NCI-H446 treated with DMSO at 0.1 percent for 48 hours (cell line): Measurements from ENCODE around the gene C4orf54.

ENCODE experiments used
- DNase-seq: peaks from one replicate; lab custom pipeline; 2025; lab: John Stamatoyannopoulos, UW

Gene C4orf54

GRCh38 chr4:99651811-99652485 is 5.7 kb downstream of the C4orf54 start:
- no peak for DNase-seq

- no peak for DNase-seq
Observed at GRCh38 chr4:99651016-99651769, 6.4 kb downstream of the C4orf54 start.

GRCh38 chr4:99649778-99650177 is 7.8 kb downstream of the C4orf54 start:
- DNase-seq, result no peak

- no peak for DNase-seq
Observed at GRCh38 chr4:99649208-99649607, 8.4 kb downstream of the C4orf54 start.

GRCh38 chr4:99648321-99648720 is 9.3 kb downstream of the C4orf54 start:
- no peak for DNase-seq

GRCh38 chr4:99647071-99647470 is 10.6 kb downstream of the C4orf54 start:
- no peak for DNase-seq

GRCh38 chr4:99645638-99646037 is 12.0 kb downstream of the C4orf54 start:
- DNase-seq, result no peak

- no peak for DNase-seq
Observed at GRCh38 chr4:99645036-99645435, 12.6 kb downstream of the C4orf54 start.

- DNase-seq, result no peak
Observed at GRCh38 chr4:99644453-99644852, 13.2 kb downstream of the C4orf54 start.

- no peak for DNase-seq
Observed at GRCh38 chr4:99642725-99643489, 14.7 kb downstream of the C4orf54 start.

- no peak for DNase-seq
Observed at GRCh38 chr4:99640676-99641075, 17.0 kb downstream of the C4orf54 start.

GRCh38 chr4:99637174-99637573 is 20.5 kb downstream of the C4orf54 start:
- DNase-seq, result no peak

- no peak for DNase-seq
Observed at GRCh38 chr4:99636422-99636821, 21.2 kb downstream of the C4orf54 start.

GRCh38 chr4:99635601-99636000 is 22.0 kb downstream of the C4orf54 start:
- no peak for DNase-seq

- DNase-seq, result no peak
Observed at GRCh38 chr4:99634742-99635360, 22.8 kb downstream of the C4orf54 start.

- no peak for DNase-seq
Observed at GRCh38 chr4:99633772-99634171, 23.9 kb downstream of the C4orf54 start.

- no peak for DNase-seq
Observed at GRCh38 chr4:99630857-99631360, 26.7 kb downstream of the C4orf54 start.

GRCh38 chr4:99629962-99630554 is 27.6 kb downstream of the C4orf54 start:
- DNase-seq, result no peak

GRCh38 chr4:99628040-99628439 is 29.6 kb downstream of the C4orf54 start:
- no peak for DNase-seq

- DNase-seq, result no peak
Observed at GRCh38 chr4:99625369-99625768, 32.3 kb downstream of the C4orf54 start.

- no peak for DNase-seq
Observed at GRCh38 chr4:99624141-99624719, 33.4 kb downstream of the C4orf54 start.
